Astrocyte of the cerebellum (primary cell): ENCODE measurements around the gene SNAP25.
A peak's percentile ranks its signal among the peaks of the same experiment; 100 is the strongest.

Experiments used
- DNase-seq: peaks from one replicate; pipeline ENCODE4 v3.0.0-alpha.2; 2011; ENCODE audit warnings: low read depth
- H3K4me3 ChIP-seq: 2 replicates; pipeline ENCODE4 v1.5.1; 2011; ENCODE audit warnings: mild to moderate bottlenecking, low read depth, low read length, moderate library complexity
- in situ Hi-C: cut with HindIII; loops from 2 replicates; pipeline ENCODE4 v1.10.0; 2017; ENCODE audit warnings: low sequenced_read_pairs
- TF ChIP-seq, protein P1 (sequence below): IDR thresholded peaks from 2 replicates; pipeline ENCODE4 v1.5.1; 2012; ENCODE audit warnings: low read length, low read depth, moderate library complexity, mild to moderate bottlenecking; ENCODE audit errors: missing control alignments

SNAP25 gene

DNA sequence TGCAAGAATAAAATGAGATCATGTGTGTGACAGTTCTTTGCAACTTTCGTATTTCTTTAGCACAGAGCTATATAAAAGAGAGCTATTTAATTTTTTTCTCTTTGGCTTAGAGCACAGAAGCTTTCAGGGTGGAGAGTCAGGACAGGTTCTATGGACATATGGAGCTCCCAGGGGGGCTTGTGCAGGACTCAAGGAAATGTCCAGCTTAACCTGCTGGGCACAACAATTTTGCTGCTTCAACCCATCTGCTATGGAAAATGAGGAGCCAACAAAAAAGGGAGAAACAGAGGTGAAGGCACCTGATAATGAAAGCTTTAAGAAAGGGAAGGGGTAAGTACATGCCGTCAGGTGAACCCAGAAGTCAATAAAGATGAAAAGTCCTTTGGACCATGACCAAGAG is 5.1 kb upstream of the SNAP25 start:
- H3K4me3 ChIP-seq = no peak overlapping the region
- no peak for DNase-seq
- TF ChIP-seq, protein P1, sequence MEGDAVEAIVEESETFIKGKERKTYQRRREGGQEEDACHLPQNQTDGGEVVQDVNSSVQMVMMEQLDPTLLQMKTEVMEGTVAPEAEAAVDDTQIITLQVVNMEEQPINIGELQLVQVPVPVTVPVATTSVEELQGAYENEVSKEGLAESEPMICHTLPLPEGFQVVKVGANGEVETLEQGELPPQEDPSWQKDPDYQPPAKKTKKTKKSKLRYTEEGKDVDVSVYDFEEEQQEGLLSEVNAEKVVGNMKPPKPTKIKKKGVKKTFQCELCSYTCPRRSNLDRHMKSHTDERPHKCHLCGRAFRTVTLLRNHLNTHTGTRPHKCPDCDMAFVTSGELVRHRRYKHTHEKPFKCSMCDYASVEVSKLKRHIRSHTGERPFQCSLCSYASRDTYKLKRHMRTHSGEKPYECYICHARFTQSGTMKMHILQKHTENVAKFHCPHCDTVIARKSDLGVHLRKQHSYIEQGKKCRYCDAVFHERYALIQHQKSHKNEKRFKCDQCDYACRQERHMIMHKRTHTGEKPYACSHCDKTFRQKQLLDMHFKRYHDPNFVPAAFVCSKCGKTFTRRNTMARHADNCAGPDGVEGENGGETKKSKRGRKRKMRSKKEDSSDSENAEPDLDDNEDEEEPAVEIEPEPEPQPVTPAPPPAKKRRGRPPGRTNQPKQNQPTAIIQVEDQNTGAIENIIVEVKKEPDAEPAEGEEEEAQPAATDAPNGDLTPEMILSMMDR = no peak
- in situ Hi-C loops = loop anchor here (5.0 kb wide), 1 partner anchor 41 kb away; no protein-coding TSS in a partner anchor

- in situ Hi-C loops = no loop called here
- no peak overlapping the region for H3K4me3 ChIP-seq
- TF ChIP-seq, protein P1 = no peak
- peak; percentile 58 for DNase-seq
Observed at GRCh38 chr20:10216146-10216791, 2.4 kb upstream of the SNAP25 start.

DNA sequence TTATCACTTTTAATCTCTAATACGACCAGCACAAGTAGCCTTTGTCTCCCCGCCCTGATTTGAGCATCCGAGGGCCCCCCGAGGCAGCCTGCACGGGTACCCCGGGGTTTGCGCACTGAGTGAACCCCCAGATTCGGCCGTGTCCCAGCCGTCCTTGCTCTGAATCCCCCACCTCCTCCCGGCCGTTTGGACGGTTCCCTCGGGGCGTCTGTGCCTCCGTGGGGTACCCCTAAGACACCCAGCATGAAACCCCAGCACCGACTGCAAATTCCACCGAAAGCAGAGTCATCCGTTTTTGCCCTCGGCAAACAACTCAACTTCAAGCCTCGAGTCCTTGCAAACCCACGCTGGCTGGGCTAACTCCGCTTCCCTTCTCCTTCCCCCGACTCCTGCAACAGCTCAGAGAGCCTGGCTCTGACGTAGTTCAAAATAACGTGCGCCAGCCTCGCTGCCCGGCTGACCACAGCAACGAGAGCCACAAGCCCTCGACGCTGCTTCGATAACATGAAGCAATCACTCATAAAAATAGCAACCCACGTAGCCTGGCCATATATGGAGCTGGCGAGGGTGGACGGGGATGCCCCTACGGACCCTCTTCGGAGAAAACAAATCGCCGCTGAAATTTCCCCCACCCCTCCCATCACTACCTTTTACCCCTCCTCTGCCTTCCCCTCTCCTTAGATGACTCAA is 764 bp upstream of the SNAP25 start:
- H3K4me3 ChIP-seq = peak overlapping the region; percentile 95
- in situ Hi-C loops = no loop called here
- TF ChIP-seq, protein P1 = no peak
- peak; percentile 95 for DNase-seq

GRCh38 chr20:10219452-10219791 is 792 bp downstream of the SNAP25 start:
- TF ChIP-seq, protein P1 = no peak
- DNase-seq = peak; percentile 49
- peak overlapping the region; percentile 95 for H3K4me3 ChIP-seq
- in situ Hi-C loops = no loop called here

DNA sequence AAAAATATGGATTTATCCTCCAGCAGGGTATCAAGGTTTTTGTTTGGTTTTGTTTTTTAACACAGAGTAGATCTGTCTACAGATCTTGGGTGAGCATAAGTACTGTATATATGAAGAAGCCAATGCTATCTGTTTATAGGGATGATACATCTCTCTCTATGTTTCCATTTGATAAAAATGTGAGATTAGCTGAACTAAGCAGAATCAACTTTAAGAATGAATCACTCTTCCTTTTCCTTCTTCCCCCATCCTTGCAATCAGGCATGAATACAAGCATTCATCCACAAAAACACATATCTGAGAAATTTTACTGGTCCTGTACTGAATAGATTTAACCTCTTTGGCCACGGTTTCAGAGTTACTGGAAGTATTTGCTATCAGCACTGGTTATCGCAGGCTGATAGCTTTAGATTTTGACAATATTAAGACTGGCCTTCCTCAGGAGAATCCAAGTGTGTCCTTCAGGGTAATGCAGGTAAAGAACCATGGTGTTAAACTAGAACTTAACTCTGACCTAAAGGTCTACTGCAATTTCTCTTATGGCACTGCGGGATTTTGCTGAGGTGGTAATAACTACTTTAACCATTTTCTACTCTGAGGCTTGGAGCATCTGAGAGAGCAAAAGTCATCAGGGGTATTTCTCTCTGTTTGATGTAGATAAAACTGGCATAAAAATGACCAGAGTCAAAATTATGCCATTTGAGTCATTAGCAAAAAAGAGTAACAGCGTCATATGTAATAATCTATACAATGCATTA is 1.5 kb downstream of the SNAP25 start:
- TF ChIP-seq, protein P1 = no peak
- no peak for DNase-seq
- peak overlapping the region; percentile 95 for H3K4me3 ChIP-seq
- in situ Hi-C loops = no loop called here

- DNase-seq = no peak
- peak overlapping the region; percentile 11 for H3K4me3 ChIP-seq
- in situ Hi-C loops = no loop called here
- TF ChIP-seq, protein P1 = no peak
Observed at GRCh38 chr20:10221021-10221420, 2.4 kb downstream of the SNAP25 start.
